HG02852 (cell line): ENCODE data around the gene SAP25.

Experiments used
- ATAC-seq: cut with Tn5 transposase; IDR thresholded peaks from one replicate; pipeline ENCODE4 v1.9.1; 2021; ENCODE audit warnings: mild to moderate bottlenecking, moderate library complexity; ENCODE audit not compliant: unreplicated experiment

Gene SAP25

DNA sequence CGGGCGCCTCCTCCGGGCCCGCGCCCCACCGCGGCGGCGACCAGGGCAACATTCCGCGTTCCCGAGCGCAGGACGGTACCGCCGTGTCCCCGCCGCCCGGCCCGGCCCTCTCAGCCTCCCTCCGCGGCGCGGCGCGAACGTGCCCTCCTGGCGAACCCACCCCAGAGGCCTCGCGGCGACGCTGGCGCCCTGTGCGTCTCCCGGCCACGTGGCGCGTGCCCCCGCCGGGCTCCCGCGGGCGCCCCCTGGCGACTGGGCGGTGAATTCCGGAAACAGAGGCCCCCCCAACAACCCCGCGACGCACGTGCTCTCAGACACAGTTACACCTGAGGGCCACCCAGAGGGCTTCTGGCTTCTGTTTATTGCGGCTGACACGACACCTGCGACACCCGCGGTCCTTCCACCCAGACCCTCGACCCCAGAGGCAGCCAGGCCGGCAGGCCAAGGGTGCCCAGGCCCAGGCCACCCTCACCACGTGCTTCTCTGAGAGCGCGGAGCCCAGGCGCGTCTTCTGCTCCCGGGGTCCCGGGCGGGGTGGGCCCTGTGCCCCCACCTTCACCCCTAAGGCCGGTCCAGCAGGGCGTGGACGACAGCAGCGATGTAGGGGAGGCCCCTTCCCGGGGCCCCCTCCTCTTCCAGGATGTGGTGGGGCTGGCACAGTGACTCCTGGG, at the start of gene SAP25:
TSS of gene SAP25 (minus strand) at position 210 of the 671 bp plus-strand sequence. CDS start at position 52, 158 bp downstream.
- ATAC-seq, result no peak

DNA sequence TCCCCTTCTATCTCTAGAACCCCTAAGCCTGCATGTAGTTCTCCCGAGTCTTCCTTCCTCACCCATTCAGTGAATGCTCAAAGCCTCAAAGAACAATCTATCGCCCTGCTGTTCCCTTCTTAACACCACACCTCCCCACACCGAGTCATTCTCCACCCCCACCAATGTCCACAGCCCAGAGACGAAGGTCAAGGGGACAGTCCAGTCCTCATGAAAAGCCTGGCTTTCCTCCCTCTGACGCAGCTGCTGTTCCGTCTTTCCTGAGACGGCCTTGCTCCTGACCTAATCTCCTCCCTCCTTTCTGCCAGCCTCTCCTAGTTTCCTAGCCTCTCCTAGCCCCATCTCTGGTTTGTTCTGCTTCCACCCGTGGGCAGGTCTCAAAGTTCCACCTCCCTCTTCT, 47.9 kb upstream of the SAP25 start:
- ATAC-seq, result no peak

DNA sequence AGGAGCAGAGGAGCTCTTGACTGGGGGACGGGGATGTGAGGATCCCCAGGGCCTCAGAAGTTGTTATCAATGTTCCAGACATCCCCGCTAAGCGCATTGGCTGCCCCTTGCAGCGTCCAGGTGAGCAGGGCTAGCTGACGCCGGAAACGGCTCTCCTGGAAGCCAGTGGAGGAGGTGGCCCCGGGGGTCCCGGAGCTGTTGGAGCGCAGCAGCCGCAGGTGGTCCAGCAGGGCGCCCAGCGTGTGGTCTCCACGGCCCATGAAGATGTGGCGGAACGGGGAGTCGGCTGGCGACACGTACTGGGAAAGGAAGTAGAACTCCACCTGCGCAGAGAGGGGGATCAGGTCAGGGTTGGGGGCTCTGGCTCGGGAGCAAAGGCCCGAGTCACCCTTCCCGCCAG, 47.1 kb upstream of the SAP25 start:
- ATAC-seq, result no peak

DNA sequence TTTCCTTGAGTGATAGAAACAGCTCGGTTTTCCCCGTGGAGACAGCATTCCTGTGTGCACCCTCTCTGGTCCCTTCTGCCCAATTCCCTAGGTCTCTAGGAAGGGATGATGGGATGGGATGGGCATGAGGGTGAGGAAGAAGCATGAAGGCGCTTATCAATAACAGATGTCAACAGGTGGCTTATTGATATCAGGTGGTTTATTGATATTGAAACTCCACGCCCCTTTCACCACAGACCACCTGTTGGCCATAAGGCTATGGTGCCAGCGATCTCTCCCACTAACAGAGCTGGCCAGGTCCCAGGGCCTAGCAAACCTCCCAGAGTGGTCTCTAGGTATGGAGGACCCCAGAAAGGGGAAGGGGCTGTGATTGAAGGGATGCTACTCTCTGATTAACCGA, 46.5 kb upstream of the SAP25 start:
- no peak for ATAC-seq

DNA sequence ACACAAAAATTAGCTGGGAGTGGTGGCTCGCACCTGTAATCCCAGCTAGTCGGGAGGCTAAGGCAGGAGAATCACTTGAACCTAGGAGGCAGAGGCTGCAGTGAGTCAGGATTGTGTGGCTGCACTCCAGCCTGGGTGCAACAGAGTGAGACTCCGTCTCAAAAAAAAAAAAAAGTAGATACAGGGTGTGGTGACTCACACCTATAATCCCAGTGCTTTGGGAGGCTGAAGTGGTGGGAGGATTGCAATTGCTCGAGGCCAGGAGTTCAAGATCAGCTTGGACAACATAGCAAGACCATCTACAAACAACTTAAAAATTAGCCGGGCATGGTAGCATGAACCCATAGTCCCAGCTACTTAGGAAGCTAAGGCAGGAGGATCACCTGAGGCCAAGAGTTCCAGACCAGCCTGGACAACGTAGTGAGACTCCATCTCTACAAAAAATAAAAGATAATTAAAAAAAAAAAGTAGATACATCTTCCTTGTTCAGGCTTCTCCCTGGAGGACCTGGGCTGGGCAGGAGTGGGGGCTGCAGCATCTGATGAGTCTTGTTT, 40.7 kb upstream of the SAP25 start:
- ATAC-seq, result no peak

DNA sequence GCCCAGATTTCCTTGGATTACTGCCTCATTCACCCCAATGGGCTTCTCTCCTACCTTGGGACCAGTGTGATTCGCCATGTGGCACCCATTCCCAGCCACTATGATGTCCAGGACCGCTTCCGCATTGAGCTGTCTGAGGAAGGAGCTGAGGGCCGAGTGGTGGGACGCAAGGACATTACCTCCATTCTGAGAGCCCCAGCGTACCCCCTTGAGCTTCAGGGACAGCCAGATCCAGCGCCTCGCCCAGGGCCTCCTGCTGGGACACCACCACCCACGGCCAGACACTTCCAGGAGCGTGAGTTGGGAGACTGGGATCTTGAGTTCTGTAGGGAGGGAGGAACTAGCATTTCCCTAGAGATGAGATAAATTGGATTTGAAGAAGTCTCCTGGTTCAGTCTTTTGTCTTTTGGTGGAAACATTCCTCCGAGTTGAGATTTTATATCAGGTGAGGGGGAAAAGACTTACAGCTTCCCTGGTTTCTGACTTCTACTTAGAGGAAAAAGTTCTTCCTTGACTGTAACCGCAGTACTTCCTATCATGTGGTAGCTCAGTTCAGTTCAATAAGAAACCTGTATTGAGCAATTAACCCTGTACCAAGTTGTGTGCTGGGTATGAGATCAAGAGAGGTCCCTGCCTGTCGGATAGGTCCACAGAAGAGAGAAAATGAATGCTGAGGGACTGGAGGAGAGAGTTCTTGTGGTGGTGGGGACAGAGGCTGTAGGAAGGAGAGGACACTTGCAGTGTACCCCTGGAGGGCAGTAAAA, 39.9 kb upstream of the SAP25 start:
- no peak for ATAC-seq

DNA sequence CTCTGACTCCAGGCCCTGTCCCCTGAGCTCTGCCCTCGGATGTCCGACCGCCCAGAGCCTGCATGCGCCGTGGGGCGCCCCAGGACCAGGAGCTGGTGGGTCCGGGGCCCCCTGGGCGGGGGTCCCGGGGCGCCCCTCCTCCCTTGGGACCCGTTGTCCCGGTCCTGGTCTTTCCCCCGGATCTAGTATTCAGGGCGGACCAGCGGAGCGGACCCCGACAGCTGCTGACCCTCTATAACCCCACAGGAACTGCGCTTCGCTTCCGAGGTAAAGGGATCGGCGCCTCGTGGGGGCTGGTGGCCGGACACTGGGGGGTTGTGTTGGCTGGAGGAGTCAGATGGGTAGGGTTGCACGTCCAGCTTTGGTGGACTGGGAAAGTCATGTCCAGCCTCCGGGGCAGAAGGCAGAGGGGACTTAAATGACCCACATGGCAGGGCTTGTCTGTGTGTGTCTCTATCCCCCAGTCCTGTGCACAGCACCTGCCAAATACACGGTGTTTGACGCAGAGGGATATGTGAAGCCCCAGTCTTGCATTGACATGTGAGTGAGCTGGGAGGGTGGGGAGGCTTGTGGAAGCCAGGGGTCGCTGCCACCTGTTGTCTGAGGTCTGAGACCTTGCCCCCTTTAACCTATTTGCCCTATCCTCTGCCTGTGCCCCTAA, 39.2 kb upstream of the SAP25 start:
- peak; percentile 3 for ATAC-seq

DNA sequence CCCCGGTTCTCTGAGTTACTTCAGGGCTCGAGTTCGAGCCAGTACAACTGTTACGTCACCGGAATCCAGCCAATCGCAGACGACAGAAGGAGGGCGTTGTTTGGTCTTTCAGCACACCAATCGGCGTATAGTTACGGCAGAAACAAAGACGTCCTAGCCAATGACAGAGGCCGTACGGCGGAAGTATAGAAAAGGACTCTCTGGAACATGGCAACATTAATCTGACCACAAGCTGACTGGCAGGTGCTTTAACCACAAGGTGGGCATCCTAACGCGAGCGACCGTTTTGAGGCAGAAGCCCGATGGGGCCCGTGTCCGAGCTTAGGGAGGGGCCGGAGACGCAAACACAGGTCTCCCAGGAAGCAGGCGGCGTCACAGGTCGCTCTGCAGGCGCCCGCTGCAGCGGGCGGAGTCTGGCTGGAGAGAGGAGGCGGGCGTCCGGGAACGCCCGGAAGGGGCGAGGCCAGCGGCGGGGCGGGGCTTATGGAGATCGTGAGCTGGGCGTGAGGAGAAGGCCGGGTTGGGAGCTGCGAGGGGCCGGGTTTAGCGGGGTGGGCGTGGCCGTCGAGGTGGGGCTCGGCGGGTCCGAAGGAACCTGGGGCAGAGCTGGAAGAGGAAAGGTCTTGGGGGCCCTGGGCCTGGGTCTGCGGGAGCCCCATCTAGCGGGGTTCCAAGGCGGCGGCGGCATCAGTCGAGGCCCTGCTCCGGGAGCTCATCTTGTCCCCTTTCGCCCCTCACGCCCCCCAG, 38.5 kb upstream of the SAP25 start, which contains the start of gene MOSPD3:
TSS of gene MOSPD3 (plus strand) at position 558 of the 747 bp plus-strand sequence. CDS start 252 bp downstream, outside the sequence.
- peak; percentile 91 for ATAC-seq

DNA sequence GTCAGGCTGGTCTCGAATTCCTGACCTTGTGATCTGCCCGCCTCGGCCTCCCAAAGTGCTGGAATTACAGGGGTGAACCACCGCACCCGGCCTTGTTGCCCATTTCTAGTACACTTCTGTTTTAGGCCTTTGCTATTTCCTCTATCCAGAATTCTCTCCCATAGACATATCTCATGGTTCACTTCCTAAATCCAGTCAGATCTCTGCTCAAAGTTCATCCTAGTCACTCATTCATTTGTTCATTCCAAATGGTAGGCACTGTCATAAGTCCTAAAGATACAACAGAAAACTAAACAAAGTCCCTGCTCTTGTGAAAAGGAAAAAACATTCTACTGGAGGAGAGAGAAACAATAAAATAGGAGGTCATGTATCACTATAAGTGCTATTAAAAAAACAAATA, 36.3 kb upstream of the SAP25 start:
- no peak for ATAC-seq

DNA sequence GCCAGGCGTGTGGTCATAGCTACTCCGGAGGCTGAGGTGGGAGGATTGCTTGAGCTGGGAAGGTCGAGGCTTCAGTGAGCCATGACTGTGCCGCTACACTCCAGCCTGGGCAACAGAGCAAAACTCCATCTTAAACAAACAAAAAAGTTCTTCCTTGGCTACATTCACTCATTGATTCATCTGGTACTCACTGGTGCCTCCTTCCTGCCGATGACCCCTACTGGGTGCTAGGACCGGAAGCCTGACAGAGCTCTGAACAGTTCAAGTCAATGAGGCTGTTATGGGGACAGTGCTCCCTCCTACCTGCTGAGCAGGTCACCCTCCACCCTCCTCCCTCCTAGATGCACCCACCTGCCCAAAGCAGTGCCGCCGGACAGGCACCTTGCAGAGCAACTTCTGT, 33.4 kb upstream of the SAP25 start:
- no peak for ATAC-seq

DNA sequence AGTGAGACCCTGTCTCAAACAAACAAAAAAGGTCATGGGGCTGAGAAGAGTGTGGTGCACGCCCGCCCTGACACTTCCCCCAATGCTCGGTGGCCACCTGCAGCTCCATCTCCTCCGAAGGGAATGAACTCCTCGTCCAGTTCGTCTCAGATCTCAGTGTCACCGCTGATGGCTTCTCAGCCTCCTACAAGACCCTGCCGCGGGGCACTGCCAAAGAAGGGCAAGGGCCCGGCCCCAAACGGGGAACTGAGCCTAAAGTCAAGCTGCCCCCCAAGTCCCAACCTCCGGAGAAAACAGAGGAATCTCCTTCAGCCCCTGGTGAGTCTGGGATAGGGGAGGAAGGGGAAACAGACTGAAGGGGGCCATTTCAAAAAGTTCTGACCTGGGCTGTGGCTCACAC, 32.6 kb upstream of the SAP25 start:
- ATAC-seq, result no peak

DNA sequence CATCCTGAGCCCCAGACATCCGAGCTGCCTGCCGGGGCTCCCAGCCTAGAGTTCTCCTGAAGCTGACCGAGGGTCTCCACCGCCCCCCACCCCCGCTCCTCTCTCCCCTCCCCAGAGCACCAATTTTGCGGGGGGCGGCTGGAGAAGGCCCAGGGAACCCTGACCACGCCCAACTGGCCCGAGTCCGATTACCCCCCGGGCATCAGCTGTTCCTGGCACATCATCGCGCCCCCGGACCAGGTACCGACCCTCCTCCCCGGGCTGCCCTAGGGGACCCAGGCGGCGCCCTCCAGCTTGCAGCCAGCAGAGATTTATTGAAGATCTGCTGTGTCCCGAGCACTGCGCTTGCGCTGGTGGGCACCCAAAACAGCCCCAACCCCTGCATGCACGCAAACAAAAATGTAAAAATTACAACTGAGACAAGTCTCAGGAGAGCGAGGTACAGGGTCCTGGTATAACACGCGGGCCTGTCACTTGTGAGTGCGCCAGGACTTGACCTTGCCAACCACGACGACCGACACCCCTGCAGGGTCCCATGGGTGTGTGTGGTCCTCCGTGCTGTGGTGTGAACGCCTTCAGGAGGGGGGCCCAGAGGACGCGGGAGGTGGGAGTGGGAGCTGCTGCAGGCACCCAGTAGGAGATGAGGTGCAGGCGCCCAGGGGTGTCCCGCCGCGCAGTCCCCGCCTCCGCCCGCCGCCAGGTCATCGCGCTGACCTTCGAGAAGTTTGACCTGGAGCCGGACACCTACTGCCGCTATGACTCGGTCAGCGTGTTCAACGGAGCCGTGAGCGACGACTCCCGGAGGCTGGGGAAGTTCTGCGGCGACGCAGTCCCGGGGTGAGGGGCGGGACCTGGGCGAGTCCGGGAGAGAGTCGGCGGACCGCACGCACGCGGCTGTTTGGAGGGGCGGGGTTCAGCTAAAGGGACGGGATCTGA, 31.5 kb upstream of the SAP25 start:
- ATAC-seq, result no peak

DNA sequence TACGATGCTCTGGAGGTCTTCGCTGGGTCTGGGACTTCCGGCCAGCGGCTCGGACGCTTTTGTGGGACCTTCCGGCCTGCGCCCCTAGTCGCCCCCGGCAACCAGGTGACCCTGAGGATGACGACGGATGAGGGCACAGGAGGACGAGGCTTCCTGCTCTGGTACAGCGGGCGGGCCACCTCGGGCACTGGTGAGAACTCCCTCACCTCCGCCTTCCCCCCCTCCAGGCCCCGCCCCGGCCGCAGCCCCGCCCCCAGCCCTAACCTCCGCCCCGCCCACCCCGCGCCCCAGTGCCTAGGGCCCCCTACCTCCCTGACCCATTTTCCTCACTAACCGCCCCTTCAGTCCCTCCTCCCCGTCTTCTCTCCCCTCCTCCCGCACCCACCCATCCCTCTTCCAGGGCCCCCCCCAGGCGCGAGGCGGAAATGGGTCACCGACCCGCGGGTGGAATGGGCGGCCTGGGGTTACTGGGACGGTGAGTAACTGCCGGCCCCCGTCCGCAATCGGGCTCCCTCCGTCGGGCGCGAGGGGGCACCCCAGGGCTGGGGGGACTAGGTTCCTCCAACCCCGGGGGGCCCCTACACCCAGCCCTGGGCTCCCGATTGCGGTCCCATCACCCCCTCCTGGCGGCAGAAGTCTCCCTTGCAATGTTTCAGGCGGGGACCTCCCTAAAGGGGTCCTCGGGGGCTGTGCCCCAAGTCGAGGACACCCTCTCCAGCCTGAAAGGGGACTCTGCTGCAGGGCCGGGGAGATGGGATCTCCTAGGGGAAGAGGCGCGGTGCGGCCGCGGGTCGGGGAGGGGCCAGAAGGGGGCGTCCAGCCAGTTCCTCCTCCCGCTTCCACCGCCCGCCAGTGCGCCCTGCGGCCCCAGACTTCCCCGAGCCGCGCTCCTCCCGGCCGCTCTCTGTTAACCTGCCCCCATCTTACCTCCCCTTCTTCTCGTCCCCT, 30.6 kb upstream of the SAP25 start:
- ATAC-seq, result peak; percentile 57

DNA sequence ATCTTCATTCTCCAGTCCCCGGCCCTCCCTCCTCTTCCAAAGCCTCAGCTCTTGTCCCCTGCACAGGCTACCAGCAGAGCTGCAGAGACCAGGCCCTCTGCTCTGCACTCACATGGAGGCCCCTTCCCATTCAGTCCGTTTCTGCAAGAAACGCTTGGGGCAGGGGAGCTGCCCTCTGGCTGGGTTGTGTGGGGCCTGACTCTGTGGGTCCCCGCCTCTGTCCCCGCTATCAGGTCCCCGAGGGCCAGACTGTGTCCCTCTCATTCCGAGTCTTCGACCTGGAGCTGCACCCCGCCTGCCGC, 30.0 kb upstream of the SAP25 start:
- no peak for ATAC-seq

DNA sequence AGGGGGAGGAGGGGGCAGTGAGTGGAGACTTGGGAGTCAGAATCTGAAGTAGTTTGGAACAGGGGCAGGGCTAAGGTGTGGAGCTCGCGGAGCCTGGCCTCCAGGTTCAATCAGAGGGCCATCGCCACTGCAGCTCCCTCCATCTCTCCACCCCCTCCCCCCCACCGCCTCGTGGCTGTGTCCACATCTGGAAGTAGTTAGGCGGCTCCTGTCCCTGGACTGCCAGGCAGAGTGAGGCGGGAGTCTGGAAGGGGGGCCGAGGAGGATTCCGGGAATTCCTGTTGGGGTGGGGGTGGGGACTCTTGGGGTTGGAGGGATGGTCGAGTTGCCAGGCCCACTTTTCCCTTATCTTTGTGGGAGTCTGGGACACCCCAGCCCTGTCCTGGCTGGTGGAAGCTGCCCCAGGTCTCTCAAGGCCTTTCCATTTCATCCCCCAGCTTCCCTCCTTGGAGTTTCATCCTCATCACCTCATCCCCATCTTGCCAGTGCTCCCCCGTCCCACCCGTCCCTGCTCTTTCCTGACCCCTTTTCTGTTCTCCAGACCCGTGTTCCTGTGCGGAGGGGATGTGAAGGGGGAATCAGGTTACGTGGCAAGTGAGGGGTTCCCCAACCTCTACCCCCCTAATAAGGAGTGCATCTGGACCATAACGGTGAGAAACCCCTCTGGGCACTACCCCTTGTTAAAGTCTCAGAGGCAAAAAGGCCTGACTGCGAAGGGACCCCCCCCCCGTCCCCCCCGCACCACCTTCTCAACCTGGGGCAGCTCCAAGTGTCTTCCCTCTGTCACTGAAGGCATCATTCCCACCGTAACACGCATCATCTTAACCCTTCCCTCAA, 29.4 kb upstream of the SAP25 start:
- no peak for ATAC-seq

DNA sequence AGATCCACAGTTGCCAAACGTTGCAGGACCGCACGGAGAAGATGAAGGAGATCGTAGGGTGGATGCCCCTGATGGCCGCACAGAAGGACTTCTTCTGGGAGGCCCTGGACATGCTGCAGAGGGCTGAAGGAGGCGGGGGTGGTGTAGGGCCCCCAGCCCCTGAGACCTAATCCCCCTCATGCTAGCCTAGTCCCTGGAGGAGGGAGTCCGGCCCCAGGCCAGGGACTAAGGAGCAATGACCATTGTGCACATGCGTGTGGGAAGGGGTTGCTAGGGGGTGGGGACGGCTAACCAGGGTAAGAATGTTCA, 27.0 kb upstream of the SAP25 start:
- ATAC-seq, result no peak

DNA sequence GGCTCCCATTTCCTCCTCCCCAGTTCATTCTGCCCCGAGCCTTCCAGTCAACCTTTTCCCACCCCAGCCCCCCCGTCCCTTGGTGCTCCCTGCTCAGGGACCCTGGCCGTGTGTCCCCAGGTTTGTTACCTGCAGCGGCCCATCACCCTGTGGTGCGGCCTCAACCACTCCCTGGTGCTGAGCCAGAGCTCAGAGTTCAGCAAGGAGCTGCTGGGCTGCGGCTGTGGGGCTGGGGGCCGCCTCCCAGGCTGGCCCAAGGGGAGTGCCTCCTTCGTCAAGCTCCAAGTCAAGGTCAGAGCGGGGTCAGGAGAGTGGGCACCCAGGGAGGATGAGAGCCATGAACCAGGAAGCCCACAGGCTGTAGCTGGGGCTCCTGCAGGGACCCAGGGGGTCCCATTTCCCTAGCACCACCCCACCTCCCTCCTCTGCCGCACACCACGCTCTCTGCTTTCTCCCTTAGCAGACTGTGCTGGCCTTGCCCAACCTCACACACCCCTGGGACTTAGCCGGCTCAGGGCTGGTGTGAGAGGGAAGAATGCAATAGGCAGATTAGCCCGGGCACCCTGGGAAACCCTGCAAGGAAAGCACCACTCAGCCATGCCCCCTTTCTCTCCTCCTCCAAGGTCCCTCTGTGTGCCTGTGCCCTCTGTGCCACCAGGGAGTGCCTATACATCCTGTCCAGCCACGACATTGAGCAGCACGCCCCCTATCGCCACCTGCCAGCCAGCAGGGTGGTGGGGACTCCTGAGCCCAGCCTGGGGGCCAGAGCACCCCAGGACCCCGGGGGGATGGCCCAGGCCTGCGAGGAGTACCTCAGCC, 26.4 kb upstream of the SAP25 start:
- no peak for ATAC-seq
